WERI-Rb-1 (cell line): ENCODE measurements around the gene TLL1.

ENCODE experiments used
- DNase-seq: peaks from one replicate; pipeline ENCODE4 v3.0.0-alpha.2; 2020
- H3K27ac ChIP-seq: fragments of 250-450 bp; sonication (Bioruptor Pico); 2 replicates; pipeline ENCODE4 v1.5.1; 2020; ENCODE audit warnings: mild to moderate bottlenecking, moderate library complexity
- H3K27me3 ChIP-seq: fragments of 250-450 bp; sonication (Bioruptor Pico); 2 replicates; pipeline ENCODE4 v1.5.1; 2021; ENCODE audit warnings: mild to moderate bottlenecking, low read depth, moderate library complexity; ENCODE audit not compliant: insufficient read depth, severe bottlenecking
- H3K36me3 ChIP-seq: fragments of 250-450 bp; sonication (Bioruptor Pico); 2 replicates; pipeline ENCODE4 v1.5.1; 2020; ENCODE audit warnings: mild to moderate bottlenecking, moderate library complexity
- H3K4me3 ChIP-seq: 2 replicates; pipeline ENCODE4 v1.5.1; 2011; ENCODE audit warnings: low read depth, mild to moderate bottlenecking, control low read depth, low read length
- H3K9me3 ChIP-seq: fragments of 250-450 bp; sonication (Bioruptor Pico); 2 replicates; pipeline ENCODE4 v1.5.1; 2021; ENCODE audit warnings: mild to moderate bottlenecking, moderate library complexity; ENCODE audit not compliant: severe bottlenecking
- TF ChIP-seq, protein P1 (sequence below): IDR thresholded peaks from 2 replicates; pipeline ENCODE4 v1.5.1; 2011; ENCODE audit warnings: low read depth, mild to moderate bottlenecking, control low read depth, inconsistent platforms, low read length

TLL1 gene

DNA sequence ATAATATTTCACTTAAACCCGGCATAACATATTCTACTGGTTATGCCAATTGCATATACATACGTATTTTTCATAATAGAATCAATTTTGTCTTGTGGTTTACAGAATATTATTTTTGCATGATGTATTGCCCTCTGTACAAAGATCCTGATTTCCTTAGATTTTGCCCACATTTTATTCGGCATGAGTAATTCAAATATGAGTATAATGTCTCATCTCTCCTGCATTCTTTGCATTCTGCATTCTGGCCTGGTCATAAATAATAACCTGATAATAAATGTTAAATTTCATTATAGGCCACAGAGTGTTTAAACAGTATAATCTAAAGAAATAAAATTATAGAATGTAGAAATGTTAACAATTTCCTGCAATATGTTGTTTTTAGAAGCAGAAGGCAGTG is 205.3 kb downstream of the TLL1 start:
- no peak for DNase-seq

GRCh38 chr4:166078955-166079354 is 205.9 kb downstream of the TLL1 start:
- no peak for DNase-seq
- H3K4me3 ChIP-seq = no peak overlapping the region
- H3K9me3 ChIP-seq = no peaks in the 10 kb centered on the region
- H3K27ac ChIP-seq = no peak overlapping the region
- H3K36me3 ChIP-seq = no peaks in the 10 kb centered on the region
- H3K27me3 ChIP-seq = no peaks in the 10 kb centered on the region
- TF ChIP-seq, protein P1, sequence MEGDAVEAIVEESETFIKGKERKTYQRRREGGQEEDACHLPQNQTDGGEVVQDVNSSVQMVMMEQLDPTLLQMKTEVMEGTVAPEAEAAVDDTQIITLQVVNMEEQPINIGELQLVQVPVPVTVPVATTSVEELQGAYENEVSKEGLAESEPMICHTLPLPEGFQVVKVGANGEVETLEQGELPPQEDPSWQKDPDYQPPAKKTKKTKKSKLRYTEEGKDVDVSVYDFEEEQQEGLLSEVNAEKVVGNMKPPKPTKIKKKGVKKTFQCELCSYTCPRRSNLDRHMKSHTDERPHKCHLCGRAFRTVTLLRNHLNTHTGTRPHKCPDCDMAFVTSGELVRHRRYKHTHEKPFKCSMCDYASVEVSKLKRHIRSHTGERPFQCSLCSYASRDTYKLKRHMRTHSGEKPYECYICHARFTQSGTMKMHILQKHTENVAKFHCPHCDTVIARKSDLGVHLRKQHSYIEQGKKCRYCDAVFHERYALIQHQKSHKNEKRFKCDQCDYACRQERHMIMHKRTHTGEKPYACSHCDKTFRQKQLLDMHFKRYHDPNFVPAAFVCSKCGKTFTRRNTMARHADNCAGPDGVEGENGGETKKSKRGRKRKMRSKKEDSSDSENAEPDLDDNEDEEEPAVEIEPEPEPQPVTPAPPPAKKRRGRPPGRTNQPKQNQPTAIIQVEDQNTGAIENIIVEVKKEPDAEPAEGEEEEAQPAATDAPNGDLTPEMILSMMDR = no peak

More for the DNA sequence above, 205.3 kb downstream of the TLL1 start:
- H3K36me3 ChIP-seq = no peaks in the 10 kb centered on the region
- H3K4me3 ChIP-seq = no peak overlapping the region
- H3K27me3 ChIP-seq = no peaks in the 10 kb centered on the region
- no peaks in the 10 kb centered on the region for H3K9me3 ChIP-seq
- no peak overlapping the region for H3K27ac ChIP-seq
- TF ChIP-seq, protein P1 = no peak

GRCh38 chr4:166087569-166087968 is 214.5 kb downstream of the TLL1 start:
- no peak for DNase-seq
- H3K27ac ChIP-seq = no peak overlapping the region
- TF ChIP-seq, protein P1 = no peak
- no peak overlapping the region for H3K4me3 ChIP-seq
- no peaks in the 10 kb centered on the region for H3K27me3 ChIP-seq
- H3K36me3 ChIP-seq = no peaks in the 10 kb centered on the region
- no peaks in the 10 kb centered on the region for H3K9me3 ChIP-seq

- Histone ChIP-seq H3K27ac (no peak overlapping the region), H3K9me3 (no peaks in the 10 kb centered on the region), H3K36me3 (no peaks in the 10 kb centered on the region), H3K27me3 (no peaks in the 10 kb centered on the region), H3K4me3 (no peak overlapping the region)
- DNase-seq = no peak
- TF ChIP-seq, protein P1 = no peak
Measured at GRCh38 chr4:166088576-166088975, 215.5 kb downstream of the TLL1 start.

- H3K27ac ChIP-seq = no peak overlapping the region
- no peaks in the 10 kb centered on the region for H3K36me3 ChIP-seq
- H3K9me3 ChIP-seq = no peaks in the 10 kb centered on the region
- TF ChIP-seq, protein P1 = no peak
- no peak overlapping the region for H3K4me3 ChIP-seq
- no peak for DNase-seq
- no peaks in the 10 kb centered on the region for H3K27me3 ChIP-seq
Measured at GRCh38 chr4:166091146-166091545, 218.1 kb downstream of the TLL1 start.

DNA sequence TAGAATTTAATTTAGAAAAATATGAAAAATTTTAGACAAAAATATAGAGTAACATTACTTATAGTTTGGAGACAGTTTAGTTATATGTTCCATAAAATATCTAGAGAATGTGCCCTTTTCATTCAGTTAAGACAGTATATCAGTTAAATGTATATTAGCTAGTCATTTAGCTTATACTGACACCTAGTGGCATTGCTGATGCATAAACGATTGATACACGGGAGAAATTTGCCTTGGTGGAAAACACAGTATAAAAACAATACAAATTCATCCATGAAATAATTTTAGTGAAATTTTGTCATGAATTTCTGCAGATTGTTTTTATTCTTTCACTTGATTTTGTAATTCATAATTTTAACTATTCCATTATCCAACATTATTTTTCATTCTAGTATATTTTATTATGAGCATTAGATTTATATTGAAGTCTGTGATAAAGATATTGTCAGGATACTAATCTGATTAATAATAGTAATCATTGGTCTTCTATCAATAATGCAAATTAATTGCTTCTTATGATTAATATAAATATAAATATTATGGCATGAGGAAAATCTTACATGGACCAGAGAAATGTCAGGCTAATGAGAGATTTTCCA is 219.0 kb downstream of the TLL1 start:
- TF ChIP-seq, protein P1 = 0 out of 2 replicates have a peak, but pooled peaks have one; percentile 17
- no peaks in the 10 kb centered on the region for H3K9me3 ChIP-seq
- no peaks in the 10 kb centered on the region for H3K36me3 ChIP-seq
- no peak overlapping the region for H3K27ac ChIP-seq
- H3K4me3 ChIP-seq = no peak overlapping the region
- no peak for DNase-seq
- no peaks in the 10 kb centered on the region for H3K27me3 ChIP-seq
